ENCODE measurements around the gene NUP62.

The NUP62 gene

GRCh38 chr19:49863254-49863934, 65.9 kb downstream of the NUP62 start:
- no peak for DNase-seq

- DNase-seq, result no peak
Observed at GRCh38 chr19:49862391-49863253, 66.7 kb downstream of the NUP62 start.

- DNase-seq, result no peak
Observed at GRCh38 chr19:49861541-49862378, 67.5 kb downstream of the NUP62 start.

DNA sequence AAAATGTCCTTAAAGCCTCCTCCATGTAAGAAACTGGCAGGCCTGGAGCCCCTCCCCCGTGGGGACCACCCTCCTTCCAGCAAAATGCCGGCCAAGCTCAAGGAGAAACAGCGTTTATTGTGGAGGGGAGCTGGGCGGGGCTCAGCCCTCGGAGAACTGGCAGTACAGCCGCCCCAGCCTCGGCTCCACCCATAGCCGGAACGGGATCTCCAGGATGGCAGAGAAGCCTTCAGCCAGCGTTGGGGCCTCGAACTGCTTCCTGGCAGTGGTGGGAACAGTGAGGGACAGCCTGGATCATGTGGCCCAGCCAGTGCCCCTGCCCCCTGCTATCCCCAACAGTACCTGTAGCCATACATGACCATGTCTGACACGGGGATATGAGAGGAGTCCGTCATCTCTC, 68.2 kb downstream of the NUP62 start:
- DNase-seq, result no peak

DNA sequence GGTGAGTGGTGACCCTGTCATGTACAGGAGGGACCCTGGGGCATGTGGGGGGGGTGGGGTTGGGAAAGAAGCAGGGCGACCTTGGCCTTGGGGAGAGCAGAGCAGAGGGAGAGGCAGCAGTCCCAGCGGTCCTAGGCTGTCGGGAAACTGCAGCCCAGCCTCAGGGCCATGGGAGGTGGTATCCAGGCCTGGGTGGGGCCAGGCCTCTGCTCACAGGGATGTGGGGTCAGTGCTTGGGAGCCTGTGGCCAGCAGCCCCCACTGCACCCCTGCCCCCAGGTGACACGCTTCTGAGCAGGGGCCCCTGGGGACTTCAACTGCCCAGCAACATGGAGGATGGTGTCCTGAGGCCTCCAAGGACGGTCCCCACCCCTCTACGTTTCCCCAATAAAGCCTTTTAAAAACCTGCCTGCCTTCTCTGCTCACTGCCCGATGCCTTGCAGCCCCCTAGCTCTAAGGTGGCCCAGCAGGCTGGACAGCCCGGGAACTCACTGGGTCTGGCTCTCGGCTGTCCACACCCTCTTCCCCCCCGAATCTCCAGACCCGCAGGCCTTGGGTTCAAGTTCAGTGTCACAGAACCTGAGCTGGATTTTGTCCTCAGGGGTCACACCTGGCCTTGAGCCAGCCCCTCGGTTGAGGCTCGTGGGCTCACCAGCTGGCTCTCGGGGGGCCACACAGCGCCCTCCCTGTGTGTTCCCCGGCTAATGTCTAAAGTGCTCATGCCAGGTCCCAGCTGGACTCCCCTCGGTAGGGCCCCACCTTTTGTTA, 68.8 kb downstream of the NUP62 start:
- DNase-seq, result no peak

- no peak for DNase-seq
Observed at GRCh38 chr19:49859682-49860335, 69.5 kb downstream of the NUP62 start.

- DNase-seq, result no peak
Observed at GRCh38 chr19:49858088-49858985, 71.0 kb downstream of the NUP62 start.

- no peak for DNase-seq
Observed at GRCh38 chr19:49857838-49858087, 71.5 kb downstream of the NUP62 start.

DNA sequence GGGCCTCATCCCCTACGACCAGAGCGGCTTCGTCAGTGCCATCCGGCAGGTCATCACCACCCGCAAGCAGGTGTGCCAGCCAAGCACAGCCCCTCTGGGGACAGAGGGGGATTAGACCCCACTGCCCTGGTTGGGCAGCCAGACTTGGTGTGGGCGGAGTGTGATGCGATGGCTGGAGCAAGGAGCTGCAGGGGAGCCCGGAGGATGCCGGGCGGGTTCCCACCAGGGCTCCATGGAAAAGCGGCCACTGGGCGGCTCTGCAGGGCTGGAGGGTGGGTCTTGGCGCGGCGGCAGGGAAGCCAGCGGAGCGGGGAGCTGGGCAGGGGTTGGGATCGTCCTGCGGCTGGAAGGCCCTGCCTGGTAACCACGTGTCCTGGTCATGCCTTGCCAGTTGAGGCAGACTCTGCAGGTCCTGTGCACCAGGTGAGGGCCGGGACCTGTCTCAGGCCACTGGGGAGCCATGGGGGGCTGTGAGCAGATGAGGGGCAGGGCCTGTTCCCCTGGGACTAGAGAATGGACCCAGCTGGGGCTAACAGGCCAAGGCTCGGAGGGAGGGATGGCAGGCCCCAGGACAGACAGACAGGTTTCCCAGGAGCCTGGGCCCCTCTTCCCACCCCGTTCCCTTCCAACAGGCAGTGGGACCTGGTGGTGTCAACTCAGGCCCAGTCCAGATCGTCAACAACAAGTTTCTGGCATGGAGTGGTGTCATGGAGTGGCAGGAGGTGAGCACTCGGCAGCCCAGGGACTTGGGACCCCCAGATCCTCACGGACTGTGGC, 72.1 kb downstream of the NUP62 start:
- DNase-seq, result no peak

Measured in activated CD4-positive, alpha-beta T cell treated with anti-CD3 and anti-CD28 coated beads for 1 hour (primary cell).